HG03196 (cell line): Measurements from ENCODE around the gene TBL1X.

Source experiments
- ATAC-seq: cut with Tn5 transposase; IDR thresholded peaks from one replicate; pipeline ENCODE4 v1.9.1; 2021; ENCODE audit not compliant: unreplicated experiment

TBL1X gene

DNA sequence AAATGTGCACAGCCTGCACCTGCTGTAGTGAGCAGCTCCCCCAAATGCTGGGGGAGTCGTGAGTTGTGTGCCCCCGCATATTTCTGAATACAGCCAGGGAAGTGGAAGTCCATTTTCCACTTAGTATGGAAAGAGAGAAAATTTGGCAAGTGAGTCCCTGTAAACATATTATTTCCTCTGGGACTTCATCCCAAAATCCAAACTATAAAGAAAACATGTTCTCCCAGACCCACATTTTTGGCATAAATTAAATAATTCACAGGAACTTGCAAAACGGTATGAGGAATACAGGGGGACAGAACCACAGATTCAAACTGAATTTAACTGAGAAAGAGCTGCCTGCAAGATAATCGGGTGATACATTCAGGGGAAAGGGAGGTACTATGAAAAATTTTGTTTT lies 193.6 kb downstream of the TBL1X start:
- ATAC-seq, result no peak

- ATAC-seq, result no peak
Measured at GRCh38 chrX:9659571-9660195, 194.8 kb downstream of the TBL1X start.

DNA sequence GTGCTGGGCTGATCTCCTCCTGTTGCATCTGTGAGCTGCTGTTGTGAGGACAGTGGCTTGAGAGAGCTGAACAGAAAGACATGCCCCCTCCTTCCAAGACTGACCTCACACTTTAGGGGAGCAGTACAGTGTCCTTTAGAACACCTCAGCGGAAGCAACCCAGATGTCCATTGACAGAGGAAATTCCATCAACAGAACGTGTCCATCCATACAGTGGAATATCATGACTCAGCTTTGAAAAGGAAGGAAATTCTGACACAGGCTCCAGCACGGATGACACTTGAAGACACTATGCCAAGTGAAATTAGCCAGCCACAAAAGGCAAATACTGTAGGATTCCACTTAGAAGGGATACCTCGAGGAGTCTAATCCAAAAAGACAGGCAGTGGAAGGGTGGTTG lies 197.3 kb downstream of the TBL1X start:
- ATAC-seq, result no peak

- ATAC-seq, result no peak
Measured at GRCh38 chrX:9663216-9663615, 198.4 kb downstream of the TBL1X start.

DNA sequence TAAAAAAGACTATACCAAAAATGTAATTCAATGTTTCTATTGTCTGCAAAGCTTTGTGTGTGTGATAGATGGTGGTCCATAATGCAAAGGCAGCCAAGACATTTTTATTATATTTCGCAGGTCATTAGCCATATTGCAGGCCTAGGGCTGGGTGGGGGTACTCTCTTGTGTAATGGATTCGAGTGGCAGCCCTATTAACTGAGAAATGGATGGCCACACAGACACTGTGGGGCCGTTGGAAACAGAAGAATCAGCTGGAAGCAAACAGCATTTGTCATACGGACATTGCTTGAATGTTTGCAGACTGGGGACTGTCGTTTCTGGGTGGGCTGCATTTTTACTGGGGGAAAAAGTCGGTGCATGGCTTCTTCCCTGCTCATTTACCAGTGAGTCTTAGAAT lies 199.4 kb downstream of the TBL1X start:
- no peak for ATAC-seq

- no peak for ATAC-seq
Measured at GRCh38 chrX:9665113-9665512, 200.3 kb downstream of the TBL1X start.

DNA sequence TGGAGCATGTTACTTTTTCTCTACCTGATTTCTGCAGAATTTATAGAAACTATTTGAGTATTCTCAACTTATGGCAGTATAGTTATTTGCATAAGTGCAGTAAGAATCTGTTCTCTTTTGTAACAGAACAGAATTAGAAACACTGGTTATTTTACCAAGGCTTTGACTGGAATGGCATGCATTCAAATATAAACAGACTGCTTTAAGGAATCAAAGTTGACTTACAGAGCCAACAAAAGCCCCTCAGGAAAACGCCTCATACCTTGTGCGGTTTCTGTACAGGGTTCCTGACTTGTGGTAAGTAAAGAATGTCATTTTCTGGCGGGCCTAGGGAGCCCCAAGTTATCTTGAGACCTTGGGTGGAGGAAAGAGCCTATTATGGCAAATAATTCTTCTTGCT lies 203.7 kb downstream of the TBL1X start:
- ATAC-seq, result no peak

GRCh38 chrX:9670136-9670814 lies 205.4 kb downstream of the TBL1X start:
- ATAC-seq, result no peak

- no peak for ATAC-seq
Measured at GRCh38 chrX:9671998-9672397, 207.1 kb downstream of the TBL1X start.

GRCh38 chrX:9676306-9676705 lies 211.4 kb downstream of the TBL1X start:
- ATAC-seq, result no peak

- ATAC-seq, result no peak
Measured at GRCh38 chrX:9676738-9677097, 211.9 kb downstream of the TBL1X start.

DNA sequence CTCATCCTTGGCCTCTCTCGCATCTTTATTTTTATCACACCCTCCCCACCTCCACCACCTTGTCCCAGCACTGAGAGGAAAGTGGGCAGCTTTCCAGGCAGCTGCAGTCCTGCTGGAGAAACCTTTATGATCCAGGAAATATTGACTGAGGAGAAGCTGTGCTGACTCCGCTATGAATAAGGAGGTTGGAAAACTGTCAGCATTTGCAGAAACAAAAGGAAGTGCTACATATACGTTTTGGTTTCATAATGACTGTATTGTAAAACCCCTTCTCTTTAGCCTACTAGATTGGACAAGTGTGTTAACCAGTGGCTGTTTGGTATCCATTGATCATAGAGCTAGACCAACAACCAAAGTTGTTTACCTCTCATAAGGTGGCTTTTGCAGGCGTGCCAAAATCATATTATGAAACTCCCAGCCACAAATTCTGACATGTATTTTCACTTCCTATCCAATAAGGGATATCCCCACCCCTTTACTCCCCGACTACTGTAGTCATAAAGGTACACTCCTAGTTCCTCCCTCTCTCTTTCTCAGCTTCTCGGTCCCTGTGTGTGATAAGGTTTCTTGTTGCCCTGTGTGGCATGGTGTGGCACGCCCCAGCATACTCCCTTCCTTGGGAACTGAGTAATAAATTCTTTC lies 212.4 kb downstream of the TBL1X start:
- peak; percentile 99 for ATAC-seq

DNA sequence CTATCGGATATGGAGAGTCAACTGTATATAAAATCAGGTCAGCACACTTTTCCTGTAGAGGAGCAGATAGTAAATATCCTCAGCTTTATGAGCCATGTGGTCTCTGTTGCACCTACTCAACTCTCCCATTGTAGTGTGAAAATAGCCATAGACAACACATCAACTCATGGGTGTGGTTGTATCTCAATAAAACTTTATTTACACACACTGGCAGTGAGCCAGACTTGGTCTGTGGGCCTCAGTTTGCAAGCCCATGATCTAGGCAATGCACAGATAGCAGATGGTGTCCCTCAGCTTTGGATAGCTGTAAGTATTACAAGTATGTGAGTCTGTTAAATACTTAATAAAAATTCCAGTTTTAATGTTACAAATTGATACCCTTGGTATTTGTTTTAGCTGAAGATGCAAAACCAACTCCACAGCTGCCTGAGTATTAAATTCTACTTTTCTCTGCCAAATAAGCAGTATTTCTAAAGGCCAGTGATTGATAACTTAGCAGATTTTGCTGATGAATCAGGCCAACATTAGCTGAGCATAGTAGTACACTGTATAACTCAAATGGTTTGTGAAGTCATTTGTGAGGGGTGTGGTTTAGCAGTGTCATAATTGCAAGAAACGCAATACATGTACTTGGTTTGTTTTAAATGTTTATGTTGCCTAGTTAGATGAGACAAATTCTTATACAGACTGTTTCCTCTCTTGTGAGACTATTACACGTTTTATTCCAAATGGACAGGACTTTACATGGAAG lies 213.5 kb downstream of the TBL1X start:
- ATAC-seq, result no peak

GRCh38 chrX:9681011-9681410 lies 216.2 kb downstream of the TBL1X start:
- no peak for ATAC-seq

GRCh38 chrX:9681422-9681821 lies 216.6 kb downstream of the TBL1X start:
- ATAC-seq, result no peak

GRCh38 chrX:9682456-9682855 lies 217.6 kb downstream of the TBL1X start:
- no peak for ATAC-seq

DNA sequence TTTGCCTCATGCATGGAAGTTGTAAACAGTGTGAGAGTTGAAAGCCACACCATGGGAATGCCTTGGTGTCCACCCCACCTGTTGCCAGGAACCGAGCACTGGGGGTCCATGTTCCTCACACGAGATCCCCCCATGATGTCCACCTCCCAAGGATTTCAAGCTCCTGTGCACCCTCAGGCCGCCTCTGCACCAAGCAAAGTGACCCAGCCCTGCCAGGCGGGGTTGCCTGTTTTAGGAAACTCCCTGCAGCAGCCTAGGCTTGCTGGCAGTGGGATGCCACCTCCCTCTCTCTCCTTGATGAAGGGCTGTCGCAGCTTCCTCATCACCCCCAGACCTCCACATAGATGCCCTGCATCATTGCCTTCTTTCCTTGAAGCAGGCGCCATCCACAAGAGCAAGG lies 218.0 kb downstream of the TBL1X start:
- no peak for ATAC-seq

DNA sequence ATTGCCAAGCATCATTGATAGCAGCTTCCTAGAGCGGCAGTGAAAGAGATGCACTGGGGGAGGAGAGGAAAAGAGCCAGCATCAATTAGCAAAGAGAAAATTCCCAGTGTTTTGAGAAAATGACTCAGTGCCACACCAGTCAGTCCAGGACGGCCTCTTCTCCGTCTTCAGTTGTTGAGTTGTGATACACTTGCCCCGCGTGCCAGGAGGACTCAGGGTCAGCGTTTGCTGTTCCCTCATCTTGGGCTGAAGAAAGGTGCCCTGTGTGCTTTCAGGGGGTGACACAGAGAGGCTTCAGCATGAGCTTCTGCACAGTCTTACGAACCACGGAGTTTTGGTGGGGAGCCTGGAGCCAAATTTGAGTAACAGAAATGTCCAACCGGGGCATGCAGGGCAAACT lies 218.5 kb downstream of the TBL1X start:
- no peak for ATAC-seq

- no peak for ATAC-seq
Measured at GRCh38 chrX:9687899-9688298, 223.0 kb downstream of the TBL1X start.

GRCh38 chrX:9688833-9689232 lies 224.0 kb downstream of the TBL1X start:
- ATAC-seq, result no peak

DNA sequence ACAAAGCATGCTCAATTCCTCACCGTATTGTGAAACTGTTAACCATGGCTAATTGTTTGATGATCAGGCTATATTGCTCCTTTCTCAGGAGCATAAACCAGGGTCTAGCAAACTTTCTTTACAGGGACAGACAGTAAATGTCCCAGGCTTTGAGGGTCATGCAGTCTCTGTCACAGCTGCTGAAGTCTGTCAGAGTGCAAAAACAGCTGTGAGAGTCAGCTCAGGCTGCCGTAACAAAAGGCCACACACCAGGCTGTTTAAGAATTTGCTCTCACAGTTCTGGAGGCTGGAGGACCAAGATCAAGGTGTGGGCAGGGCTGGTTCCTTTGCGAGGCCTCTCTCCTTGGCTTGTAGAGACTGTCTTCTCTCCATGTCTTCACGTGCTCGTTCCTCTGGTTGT lies 225.2 kb downstream of the TBL1X start:
- no peak for ATAC-seq
